ENCODE results near the gene ZBED4.

ZBED4 gene

DNA sequence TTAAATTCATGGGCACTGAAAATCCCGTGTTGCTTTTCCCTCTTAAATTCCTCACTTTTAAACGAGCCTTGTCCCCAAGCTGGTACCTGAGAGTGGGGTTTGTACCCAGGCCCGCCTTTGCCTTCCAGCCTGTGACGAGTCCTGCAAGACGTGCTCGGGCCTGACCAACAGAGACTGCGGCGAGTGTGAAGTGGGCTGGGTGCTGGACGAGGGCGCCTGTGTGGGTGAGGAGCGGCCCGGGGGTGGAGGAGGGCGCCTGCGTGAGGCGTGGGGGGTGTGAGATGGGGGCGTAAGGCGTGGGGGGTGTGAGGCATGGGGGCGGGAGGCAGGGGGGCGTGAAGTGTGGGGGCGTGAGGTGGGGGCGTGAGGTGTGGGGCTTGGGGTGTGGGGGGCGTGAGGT lies 68.8 kb downstream of the ZBED4 start:
- DNase-seq (ENCODE audit: low read depth) = no peak

DNA sequence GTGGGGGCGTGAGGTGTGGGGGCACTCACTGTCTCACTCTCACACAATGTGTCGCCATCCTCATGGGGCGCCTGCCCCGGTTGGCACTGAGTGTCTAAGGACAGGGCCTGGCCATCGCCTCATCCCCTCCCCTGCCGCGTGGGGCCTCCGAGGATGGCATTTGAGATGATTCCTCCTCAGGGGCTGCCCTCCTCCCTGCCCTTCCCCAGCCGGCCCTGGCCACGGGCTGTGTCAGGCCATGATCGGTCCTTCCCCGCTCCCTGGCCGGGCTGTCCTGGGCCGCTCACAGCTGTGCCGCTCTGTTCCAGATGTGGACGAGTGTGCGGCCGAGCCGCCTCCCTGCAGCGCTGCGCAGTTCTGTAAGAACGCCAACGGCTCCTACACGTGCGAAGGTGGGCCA lies 69.3 kb downstream of the ZBED4 start:
- no peak for DNase-seq (ENCODE audit: low read depth)

DNA sequence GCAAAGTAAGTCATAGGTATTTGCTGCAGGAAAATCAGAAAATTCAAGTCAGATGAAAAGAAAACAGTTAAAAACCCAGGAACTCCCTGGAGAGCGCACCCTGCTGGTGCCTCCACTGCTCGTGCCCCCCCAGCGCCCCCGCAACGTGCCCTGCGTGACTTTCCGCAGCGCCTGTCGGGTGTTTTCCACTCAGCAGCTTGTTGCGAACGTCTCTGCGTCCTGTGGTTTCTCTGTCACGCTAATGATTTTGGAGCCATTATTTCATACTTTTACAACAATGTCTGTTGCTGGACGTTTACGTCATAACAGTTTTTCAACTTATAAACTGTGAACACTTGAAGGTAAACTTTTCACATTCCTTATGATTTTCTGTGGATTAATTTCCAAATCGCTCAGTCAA lies 69.8 kb downstream of the ZBED4 start:
- no peak for DNase-seq (ENCODE audit: low read depth)

DNA sequence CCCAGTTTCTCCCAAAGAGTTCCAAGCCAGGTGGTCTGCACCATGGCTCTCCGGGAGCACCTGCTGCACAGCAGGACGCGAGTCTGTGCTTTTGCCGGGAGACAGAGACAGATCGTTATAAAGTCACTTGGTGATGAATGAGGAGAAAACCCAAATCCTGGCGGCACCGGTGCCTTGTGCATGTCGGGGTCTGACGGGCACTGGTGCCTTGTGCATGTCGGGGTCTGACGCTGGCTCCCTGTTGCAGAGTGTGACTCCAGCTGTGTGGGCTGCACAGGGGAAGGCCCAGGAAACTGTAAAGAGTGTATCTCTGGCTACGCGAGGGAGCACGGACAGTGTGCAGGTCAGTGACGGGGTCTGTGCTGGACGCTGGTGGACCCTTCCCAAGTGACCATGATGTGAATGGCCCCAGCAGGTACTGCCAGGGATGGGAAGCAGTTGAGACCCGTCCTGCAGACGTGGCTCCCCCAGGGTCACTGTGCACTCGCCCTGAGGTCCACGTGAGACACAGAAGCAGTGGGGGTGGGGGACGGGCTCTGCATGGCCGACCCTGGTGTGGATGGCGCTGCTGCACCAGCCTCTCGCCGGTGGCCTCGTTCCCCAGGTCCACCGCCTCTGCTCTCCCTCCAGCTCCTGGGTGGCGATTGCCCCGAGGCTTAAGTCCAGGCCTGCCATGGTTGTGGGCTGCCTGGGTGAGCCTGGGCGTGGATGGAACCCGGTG lies 70.6 kb downstream of the ZBED4 start:
- DNase-seq (ENCODE audit: low read depth) = no peak

DNA sequence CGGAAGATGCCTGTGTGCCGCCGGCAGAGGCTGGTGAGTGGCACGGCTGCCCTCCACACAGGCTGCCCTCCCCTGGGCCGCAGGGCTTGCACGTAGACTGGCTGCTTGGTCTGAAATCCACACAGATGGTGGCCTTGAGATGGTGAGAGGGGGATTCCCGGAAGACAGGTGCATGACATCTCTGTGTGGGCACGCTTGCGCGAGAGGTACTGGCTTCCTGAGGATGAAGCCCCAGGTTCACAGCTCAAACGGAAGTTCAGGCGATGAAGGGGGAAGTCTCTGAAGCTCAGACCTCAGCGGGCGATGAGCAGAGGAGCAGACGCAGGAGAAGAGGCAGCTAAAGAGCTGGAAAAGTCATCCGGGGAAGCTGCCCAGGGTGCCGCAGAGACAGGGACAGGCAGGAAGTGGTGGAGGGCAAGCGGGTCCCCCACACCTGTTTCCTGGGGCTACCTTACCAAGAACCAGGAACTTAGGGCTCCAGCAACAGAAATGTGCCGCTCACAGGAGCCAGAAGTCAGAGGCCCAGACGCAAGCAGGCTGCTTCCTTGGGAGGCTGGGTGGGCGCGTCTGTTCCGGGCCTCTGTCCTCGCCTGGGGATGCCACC lies 72.0 kb downstream of the ZBED4 start:
- no peak for DNase-seq (ENCODE audit: low read depth)

DNA sequence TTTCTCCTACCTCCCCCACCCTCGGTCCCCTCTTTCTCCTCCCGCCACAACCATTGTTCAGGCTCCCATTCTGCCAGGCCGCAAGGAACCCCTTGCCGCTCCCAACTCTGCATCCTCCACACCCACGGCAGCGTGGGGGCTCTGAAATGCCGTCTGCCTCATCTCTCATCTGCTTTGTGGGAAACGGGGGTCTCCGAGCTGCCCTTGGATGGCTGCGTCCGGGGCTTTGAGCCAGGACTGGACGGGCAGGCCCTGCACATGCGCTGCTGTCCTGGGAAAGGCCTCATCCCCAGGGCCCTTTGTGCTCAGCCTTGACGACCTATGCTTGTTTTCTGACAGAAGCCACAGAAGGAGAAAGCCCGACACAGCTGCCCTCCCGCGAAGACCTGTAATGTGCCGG lies 73.3 kb downstream of the ZBED4 start:
- no peak for DNase-seq (ENCODE audit: low read depth)

DNA sequence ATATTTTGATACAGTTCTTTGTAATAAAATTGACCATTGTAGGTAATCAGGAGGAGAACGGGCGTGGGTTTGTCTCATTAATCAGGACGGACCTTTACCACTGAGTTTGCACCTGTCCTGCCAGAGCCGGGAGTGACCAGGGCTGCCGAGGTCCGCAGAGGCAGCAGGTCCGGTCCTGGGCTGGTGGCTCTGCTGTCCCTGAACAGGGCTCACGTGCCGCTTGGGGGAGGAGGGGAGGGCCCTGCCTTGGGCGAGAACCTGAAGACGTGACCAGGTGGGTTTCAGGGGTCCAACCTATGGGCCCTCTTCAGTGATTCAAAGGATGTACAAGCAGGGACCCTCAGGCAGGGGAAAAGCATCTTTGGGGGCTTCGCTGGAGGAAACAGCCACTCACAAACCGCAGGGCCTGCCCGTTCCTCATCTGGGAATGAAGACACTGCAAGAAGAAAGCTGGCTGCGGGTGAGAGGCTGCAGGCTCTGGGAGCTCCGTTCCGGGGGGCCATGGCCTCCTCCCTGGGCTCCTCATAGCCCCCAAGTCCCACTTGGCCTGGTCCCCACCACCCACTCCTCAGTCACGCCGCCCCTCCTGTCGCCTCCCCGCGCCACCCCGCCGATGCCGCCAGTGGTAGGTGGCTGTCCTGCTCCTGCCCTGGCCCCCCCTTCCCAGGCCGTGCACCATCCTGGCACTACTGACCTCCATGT lies 74.0 kb downstream of the ZBED4 start:
- DNase-seq (ENCODE audit: low read depth) = no peak

DNA sequence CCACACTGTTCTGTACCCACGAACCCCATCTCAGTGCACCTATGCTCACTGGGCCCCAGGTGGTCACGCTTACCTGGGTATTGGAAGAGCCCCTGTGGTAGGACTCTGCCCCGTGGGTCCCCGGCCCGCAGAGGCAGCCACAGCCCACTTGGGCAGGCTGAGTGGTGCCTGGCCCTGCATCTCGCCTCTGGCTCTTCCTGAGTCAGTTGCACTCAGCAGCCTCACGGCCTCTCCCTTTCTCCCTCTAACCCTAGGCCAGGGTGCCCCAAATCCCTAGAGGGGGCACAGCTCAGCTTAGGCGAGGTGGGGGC lies 74.5 kb downstream of the ZBED4 start:
- no peak for DNase-seq (ENCODE audit: low read depth)

- DNase-seq (ENCODE audit: low read depth) = no peak
Measured at GRCh38 chr22:49928555-49929210, 75.0 kb downstream of the ZBED4 start.

- DNase-seq (ENCODE audit: low read depth) = peak; percentile 54
Measured at GRCh38 chr22:49929211-49929979, 75.8 kb downstream of the ZBED4 start.

DNA sequence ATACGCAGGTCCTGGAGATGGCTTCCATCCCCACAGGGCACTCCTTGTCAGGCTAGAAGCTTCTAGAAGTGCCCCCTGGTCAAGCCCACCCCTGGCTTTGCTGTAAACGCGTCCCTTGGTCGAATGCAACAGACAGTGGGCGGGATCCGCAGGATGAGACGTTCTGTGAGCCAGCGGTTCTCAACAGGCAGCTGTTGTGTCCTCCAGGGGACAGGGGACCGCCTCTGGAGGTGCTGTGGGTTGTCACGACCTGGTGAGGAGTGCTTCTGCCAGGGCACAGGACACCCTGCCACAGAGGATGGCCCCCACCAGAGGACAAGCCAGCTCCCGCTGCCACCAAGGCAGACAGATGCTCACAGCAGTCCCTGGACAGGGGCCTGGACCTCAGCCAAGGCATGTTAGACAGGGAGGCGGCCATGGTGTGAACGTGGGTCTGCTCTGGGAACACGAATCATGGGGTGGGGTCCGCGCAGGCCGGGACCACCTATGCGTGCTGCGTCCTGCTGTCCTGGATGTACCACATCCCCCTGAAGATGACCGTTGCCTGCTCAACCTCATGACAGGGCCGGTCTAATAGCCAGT lies 76.4 kb downstream of the ZBED4 start:
- DNase-seq (ENCODE audit: low read depth) = no peak

GRCh38 chr22:49930596-49931412 lies 77.2 kb downstream of the ZBED4 start:
- DNase-seq (ENCODE audit: low read depth) = no peak

- no peak for DNase-seq (ENCODE audit: low read depth)
Measured at GRCh38 chr22:49933236-49934159, 79.9 kb downstream of the ZBED4 start.

DNA sequence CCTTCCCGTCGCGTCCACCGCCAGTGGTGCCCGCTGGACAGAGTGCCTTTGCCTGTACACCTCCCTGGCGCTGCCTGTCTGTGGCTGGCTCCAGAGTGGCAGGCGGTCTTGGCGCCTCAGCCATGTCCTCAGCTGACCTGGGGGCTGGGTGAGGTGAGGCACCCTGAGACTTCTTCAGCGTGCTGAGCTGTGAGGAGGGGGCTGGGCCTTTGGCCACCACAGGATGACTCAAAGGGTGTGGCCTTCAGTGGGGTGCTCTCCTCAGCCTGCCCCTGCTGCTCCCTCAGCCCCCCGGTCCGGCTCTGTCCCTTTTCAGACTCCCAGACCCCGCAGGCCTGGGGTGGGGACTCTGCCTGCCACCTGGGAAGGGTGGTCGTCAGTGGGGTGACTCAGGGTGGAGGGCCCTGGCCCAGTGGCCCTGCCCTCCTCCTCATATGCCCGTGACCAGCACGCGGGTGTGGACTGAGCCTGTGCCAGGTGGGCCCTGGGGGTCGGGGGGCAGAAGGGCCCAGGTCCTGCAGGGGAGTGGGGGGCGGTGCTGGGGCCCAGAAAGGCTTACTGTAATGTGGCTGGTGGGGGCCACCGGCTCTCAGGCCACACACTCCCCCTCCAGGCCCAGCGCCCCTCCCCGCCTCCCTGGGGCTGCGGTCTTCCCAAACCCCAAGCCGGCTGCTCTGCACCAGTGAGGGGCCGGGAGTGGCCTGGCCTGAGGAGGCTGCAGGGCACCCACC lies 80.7 kb downstream of the ZBED4 start:
- DNase-seq (ENCODE audit: low read depth) = no peak

- DNase-seq (ENCODE audit: low read depth) = peak; percentile 79
Measured at GRCh38 chr22:49934891-49935557, 81.4 kb downstream of the ZBED4 start.

- no peak for DNase-seq (ENCODE audit: low read depth)
Measured at GRCh38 chr22:49935561-49935960, 81.9 kb downstream of the ZBED4 start.

DNA sequence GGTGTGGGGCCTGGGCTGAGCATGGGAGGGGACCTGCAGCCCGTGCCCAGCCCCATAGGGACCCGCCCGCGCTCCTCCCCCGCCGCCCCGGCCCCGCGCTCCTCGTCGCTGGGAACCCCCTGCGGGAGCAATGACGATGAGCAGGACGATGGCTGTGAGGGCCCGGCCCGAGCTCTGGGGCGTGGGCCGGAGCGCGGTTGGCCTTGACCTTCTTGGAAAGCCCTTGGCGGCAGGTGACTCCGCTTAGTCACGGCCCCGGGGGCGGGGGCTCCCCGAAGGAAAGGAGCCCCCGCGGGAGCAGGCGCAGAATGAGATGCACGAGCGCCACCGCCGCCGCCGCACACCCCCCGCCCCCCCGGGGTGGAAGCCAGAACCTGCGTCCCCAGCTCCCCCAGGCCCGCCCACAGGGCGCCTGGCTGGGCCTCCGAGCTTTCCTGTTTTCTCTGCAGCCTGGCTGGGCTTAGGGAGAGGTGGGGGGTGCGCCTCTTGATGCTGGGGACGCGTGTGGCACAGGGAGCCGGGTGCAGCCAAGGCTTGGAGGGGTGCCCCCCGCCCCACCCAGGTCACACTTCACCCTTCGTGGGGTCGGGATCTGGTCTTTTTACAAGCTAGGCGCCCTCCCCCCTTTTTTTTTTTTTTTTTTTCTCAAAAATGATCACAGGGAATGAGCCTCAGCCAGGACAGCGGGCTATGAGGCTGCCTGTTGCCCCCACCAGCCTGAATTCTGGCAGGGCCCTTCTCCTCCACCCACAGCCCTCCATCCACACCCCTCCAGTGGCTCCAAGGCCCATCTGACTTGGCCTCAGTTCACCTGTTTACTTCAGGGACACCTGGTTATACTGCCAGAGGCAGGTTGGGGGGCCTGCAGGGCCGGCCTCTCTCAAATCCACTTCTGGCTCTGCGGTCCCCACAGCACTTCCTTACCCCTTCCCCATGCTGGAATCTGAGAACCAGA lies 82.7 kb downstream of the ZBED4 start:
- DNase-seq (ENCODE audit: low read depth) = peak; percentile 87
